ENCODE data around the gene C17orf107.

- TF ChIP-seq YY1 (IDR thresholded peaks at IDR 0.05; ENCODE audit: insufficient read depth, insufficient read length) (no peak), ZNF274 (IDR thresholded peaks at IDR 0.05; ENCODE audit: low read depth, low read length) (no peak), SUZ12 (IDR thresholded peaks at IDR 0.05; ENCODE audit: extremely low read depth, insufficient read depth, insufficient read length) (no peak)
These were observed 1.6 kb upstream of the C17orf107 start for GRCh38 chr17:4897785-4898184.
